GM23338 (cell line): Measurements from ENCODE around the gene NIPSNAP3A. TPM values are rescaled to one million over a fixed set of nuclear protein-coding genes. Genes with fewer than 3 reads are reported as not detected.

Experiments used
- ATAC-seq: fragments of 200-7000 bp; cut with Tn5 transposase; 3 replicates; pipeline ENCODE4 v1.9.1; 2020
- DNase-seq: peaks from one replicate; pipeline ENCODE4 v3.0.0-alpha.2; 2015; ENCODE audit warnings: low spot score
- H2AFZ ChIP-seq: fragments of 200-600 bp; sonication (generic); 2 replicates; pipeline ENCODE4 v1.8.0; 2016; ENCODE audit warnings: antibody characterized with exemption, mild to moderate bottlenecking, moderate library complexity
- H3F3A ChIP-seq: fragments of 200-600 bp; sonication (generic); replicated peaks from 2 replicates; pipeline ENCODE4 v1.8.0; 2017; ENCODE audit warnings: antibody characterized with exemption, mixed run types, low read depth
- H3K27ac ChIP-seq: fragments of 200-600 bp; sonication (generic); 2 replicates; pipeline ENCODE4 v1.6.1; 2016; ENCODE audit warnings: low read depth
- H3K27me3 ChIP-seq: fragments of 200-600 bp; sonication (generic); 2 replicates; pipeline ENCODE4 v1.8.0; 2016; ENCODE audit warnings: mild to moderate bottlenecking, mixed run types, moderate library complexity; ENCODE audit not compliant: insufficient read depth
- H3K36me3 ChIP-seq: fragments of 200-600 bp; sonication (generic); 2 replicates; pipeline ENCODE4 v1.8.0; 2016; ENCODE audit warnings: mild to moderate bottlenecking; ENCODE audit not compliant: insufficient read depth
- H3K4me1 ChIP-seq: fragments of 200-600 bp; sonication (generic); 2 replicates; pipeline ENCODE4 v1.8.0; 2016; ENCODE audit warnings: mild to moderate bottlenecking, moderate library complexity; ENCODE audit not compliant: insufficient read depth
- H3K4me2 ChIP-seq: fragments of 200-600 bp; sonication (generic); 2 replicates; pipeline ENCODE4 v1.7.1; 2017; ENCODE audit warnings: mixed run types
- H3K4me3 ChIP-seq: fragments of 200-600 bp; sonication (generic); 2 replicates; pipeline ENCODE4 v1.6.1; 2016; ENCODE audit warnings: mixed run types
- H3K79me2 ChIP-seq: fragments of 200-600 bp; sonication (generic); replicated peaks from 2 replicates; pipeline ENCODE4 v1.8.0; 2017; ENCODE audit warnings: mild to moderate bottlenecking; ENCODE audit not compliant: insufficient read depth
- H3K9me2 ChIP-seq: fragments of 200-600 bp; sonication (generic); 2 replicates; pipeline ENCODE4 v1.8.0; 2017; ENCODE audit not compliant: insufficient read depth
- H4K20me1 ChIP-seq: fragments of 200-600 bp; sonication (generic); replicated peaks from 2 replicates; pipeline ENCODE4 v1.8.0; 2017; ENCODE audit warnings: mild to moderate bottlenecking; ENCODE audit not compliant: insufficient read depth
- H3K27ac Mint-ChIP-seq: 2 replicates; pipeline ENCODE4 v1.8.0; 2020; ENCODE audit warnings: inconsistent platforms, mild to moderate bottlenecking, moderate library complexity, mixed read lengths
- H3K27me3 Mint-ChIP-seq: 3 replicates; pipeline ENCODE4 v1.8.0; 2022; ENCODE audit warnings: low read depth, mild to moderate bottlenecking, moderate library complexity, mixed read lengths, inconsistent platforms; ENCODE audit not compliant: insufficient read depth, poor library complexity
- H3K36me3 Mint-ChIP-seq: 3 replicates; pipeline ENCODE4 v1.8.0; 2021; ENCODE audit warnings: low read depth, mild to moderate bottlenecking, inconsistent platforms, moderate library complexity, mixed read lengths
- H3K4me1 Mint-ChIP-seq: 3 replicates; pipeline ENCODE4 v1.8.0; 2020; ENCODE audit warnings: mild to moderate bottlenecking, inconsistent platforms, mixed read lengths
- H3K4me3 Mint-ChIP-seq: 3 replicates; pipeline ENCODE4 v1.8.0; 2021; ENCODE audit warnings: moderate library complexity, mild to moderate bottlenecking, inconsistent platforms, mixed read lengths
- H3K9me3 Mint-ChIP-seq: 3 replicates; pipeline ENCODE4 v1.8.0; 2020; ENCODE audit warnings: moderate library complexity, mild to moderate bottlenecking, inconsistent platforms, mixed read lengths
- REST ChIP-seq: IDR thresholded peaks from one replicate; pipeline ENCODE4 v1.6.1; 2018; ENCODE audit warnings: antibody characterized with exemption; ENCODE audit not compliant: unreplicated experiment
- STAT1 ChIP-seq: IDR thresholded peaks from one replicate; pipeline ENCODE4 v1.6.1; 2016; ENCODE audit warnings: antibody characterized with exemption; ENCODE audit not compliant: unreplicated experiment
- ZNF114 ChIP-seq: fragments of 250-450 bp; sonication (Bioruptor Pico); IDR thresholded peaks from 2 replicates; pipeline ENCODE4 v1.5.0; 2020; ENCODE audit warnings: mild to moderate bottlenecking, moderate library complexity
- polyA plus RNA-seq: library from polyadenylated mRNA; unstranded; fragments of >200 nt; fragmentation: Nextera tagmentation; extraction: Ambion mirVana; gene quantifications from 2 replicates; pipeline ENCODE4 v1.2.1, GENCODE V29; 2016
- total RNA-seq: library from RNA; depleted of rRNA; stranded (reverse); fragments of >200 nt; shearing (Covaris generic); gene quantifications from 2 replicates; pipeline ENCODE4 v1.2.3, GENCODE V29; 2014
- TF ChIP-seq, protein P1 (sequence below): IDR thresholded peaks from 2 replicates; pipeline ENCODE4 v1.6.1; 2016; ENCODE audit warnings: antibody characterized with exemption
- TF ChIP-seq, protein P2 (sequence below): fragments of 250-450 bp; sonication (Bioruptor Pico); IDR thresholded peaks from 2 replicates; pipeline ENCODE4 v1.5.0; 2020; ENCODE audit warnings: mild to moderate bottlenecking, moderate library complexity

Gene NIPSNAP3A
- total and polyA plus RNA-seq, 2 experiments from 2014 or later: 9.6 to 13.0 TPM

- H3K4me1 Mint-ChIP-seq: no peaks in the 10 kb centered on the region
- Histone ChIP-seq H3K4me2 (no peak overlapping the region), H3F3A (no peaks in the 10 kb centered on the region), H3K4me1 (no peaks in the 10 kb centered on the region), H3K27ac (no peak overlapping the region), H3K27me3 (peaks cover 6% of the 10 kb centered on the region; the same call in 1 of the 2 replicates), H2AFZ (no peak overlapping the region), H3K36me3 (no peaks in the 10 kb centered on the region), H3K79me2 (no peaks in the 10 kb centered on the region), H4K20me1 (no peaks in the 10 kb centered on the region), H3K4me3 (no peak overlapping the region), H3K9me2 (no peaks in the 10 kb centered on the region)
- peaks cover 12% of the 10 kb centered on the region for H3K27me3 Mint-ChIP-seq
- no peak overlapping the region for H3K27ac Mint-ChIP-seq
- H3K36me3 Mint-ChIP-seq: no peaks in the 10 kb centered on the region
- H3K4me3 Mint-ChIP-seq: no peak overlapping the region
- H3K9me3 Mint-ChIP-seq: 0 out of 3 replicates have a peak, but pooled peaks cover 4% of the 10 kb centered on the region
- DNase-seq (no peak), ATAC-seq (no peak)
- TF ChIP-seq, protein P1, sequence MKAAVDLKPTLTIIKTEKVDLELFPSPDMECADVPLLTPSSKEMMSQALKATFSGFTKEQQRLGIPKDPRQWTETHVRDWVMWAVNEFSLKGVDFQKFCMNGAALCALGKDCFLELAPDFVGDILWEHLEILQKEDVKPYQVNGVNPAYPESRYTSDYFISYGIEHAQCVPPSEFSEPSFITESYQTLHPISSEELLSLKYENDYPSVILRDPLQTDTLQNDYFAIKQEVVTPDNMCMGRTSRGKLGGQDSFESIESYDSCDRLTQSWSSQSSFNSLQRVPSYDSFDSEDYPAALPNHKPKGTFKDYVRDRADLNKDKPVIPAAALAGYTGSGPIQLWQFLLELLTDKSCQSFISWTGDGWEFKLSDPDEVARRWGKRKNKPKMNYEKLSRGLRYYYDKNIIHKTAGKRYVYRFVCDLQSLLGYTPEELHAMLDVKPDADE: no peak
- TF ChIP-seq STAT1 (no peak), ZNF114 (no peak), REST (no peak)
- TF ChIP-seq, protein P2, sequence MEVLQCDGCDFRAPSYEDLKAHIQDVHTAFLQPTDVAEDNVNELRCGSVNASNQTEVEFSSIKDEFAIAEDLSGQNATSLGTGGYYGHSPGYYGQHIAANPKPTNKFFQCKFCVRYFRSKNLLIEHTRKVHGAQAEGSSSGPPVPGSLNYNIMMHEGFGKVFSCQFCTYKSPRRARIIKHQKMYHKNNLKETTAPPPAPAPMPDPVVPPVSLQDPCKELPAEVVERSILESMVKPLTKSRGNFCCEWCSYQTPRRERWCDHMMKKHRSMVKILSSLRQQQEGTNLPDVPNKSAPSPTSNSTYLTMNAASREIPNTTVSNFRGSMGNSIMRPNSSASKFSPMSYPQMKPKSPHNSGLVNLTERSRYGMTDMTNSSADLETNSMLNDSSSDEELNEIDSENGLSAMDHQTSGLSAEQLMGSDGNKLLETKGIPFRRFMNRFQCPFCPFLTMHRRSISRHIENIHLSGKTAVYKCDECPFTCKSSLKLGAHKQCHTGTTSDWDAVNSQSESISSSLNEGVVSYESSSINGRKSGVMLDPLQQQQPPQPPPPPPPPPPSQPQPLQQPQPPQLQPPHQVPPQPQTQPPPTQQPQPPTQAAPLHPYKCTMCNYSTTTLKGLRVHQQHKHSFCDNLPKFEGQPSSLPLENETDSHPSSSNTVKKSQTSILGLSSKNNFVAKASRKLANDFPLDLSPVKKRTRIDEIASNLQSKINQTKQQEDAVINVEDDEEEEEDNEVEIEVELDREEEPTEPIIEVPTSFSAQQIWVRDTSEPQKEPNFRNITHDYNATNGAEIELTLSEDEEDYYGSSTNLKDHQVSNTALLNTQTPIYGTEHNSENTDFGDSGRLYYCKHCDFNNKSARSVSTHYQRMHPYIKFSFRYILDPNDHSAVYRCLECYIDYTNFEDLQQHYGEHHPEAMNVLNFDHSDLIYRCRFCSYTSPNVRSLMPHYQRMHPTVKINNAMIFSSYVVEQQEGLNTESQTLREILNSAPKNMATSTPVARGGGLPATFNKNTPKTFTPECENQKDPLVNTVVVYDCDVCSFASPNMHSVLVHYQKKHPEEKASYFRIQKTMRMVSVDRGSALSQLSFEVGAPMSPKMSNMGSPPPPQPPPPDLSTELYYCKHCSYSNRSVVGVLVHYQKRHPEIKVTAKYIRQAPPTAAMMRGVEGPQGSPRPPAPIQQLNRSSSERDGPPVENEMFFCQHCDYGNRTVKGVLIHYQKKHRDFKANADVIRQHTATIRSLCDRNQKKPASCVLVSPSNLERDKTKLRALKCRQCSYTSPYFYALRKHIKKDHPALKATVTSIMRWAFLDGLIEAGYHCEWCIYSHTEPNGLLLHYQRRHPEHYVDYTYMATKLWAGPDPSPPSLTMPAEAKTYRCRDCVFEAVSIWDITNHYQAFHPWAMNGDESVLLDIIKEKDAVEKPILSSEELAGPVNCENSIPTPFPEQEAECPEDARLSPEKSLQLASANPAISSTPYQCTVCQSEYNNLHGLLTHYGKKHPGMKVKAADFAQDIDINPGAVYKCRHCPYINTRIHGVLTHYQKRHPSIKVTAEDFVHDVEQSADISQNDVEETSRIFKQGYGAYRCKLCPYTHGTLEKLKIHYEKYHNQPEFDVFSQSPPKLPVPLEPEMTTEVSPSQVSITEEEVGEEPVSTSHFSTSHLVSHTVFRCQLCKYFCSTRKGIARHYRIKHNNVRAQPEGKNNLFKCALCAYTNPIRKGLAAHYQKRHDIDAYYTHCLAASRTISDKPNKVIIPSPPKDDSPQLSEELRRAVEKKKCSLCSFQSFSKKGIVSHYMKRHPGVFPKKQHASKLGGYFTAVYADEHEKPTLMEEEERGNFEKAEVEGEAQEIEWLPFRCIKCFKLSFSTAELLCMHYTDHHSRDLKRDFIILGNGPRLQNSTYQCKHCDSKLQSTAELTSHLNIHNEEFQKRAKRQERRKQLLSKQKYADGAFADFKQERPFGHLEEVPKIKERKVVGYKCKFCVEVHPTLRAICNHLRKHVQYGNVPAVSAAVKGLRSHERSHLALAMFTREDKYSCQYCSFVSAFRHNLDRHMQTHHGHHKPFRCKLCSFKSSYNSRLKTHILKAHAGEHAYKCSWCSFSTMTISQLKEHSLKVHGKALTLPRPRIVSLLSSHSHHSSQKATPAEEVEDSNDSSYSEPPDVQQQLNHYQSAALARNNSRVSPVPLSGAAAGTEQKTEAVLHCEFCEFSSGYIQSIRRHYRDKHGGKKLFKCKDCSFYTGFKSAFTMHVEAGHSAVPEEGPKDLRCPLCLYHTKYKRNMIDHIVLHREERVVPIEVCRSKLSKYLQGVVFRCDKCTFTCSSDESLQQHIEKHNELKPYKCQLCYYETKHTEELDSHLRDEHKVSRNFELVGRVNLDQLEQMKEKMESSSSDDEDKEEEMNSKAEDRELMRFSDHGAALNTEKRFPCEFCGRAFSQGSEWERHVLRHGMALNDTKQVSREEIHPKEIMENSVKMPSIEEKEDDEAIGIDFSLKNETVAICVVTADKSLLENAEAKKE (CRISPR knock-in tag): no peak
Observed at GRCh38 chr9:104758974-104759373, 11.5 kb downstream of the NIPSNAP3A start.
